Fibroblast of lung (primary cell): ENCODE data around the gene ISY1. TPM values are rescaled to one million over a fixed set of nuclear protein-coding genes. Genes with fewer than 3 reads are reported as not detected.
"Not testable (repeated sequence)": the region's sequence is repeated elsewhere in the genome, so short reads cannot be mapped to it uniquely, and the experiment has no call there.

Experiments used
- DNase-seq, 2 donors: peaks; one replicate each; pipeline versions ENCODE4 v3.0.0 to v3.0.0-alpha.2; 2010; ENCODE audit warnings: low read depth in 2 of 2
- H2AFZ ChIP-seq: 2 replicates; pipeline ENCODE4 v1.5.1; 2012; ENCODE audit warnings: low read length, control low read depth, inconsistent platforms
- H3K27ac ChIP-seq: 2 replicates; pipeline ENCODE4 v1.5.1; 2011; ENCODE audit warnings: low read length, control low read depth; ENCODE audit not compliant: insufficient read depth
- H3K27me3 ChIP-seq: 2 replicates; pipeline ENCODE4 v1.5.1; 2011; ENCODE audit warnings: mild to moderate bottlenecking, low read length; ENCODE audit not compliant: control insufficient read depth, insufficient read depth
- H3K36me3 ChIP-seq: 2 replicates; pipeline ENCODE4 v1.5.1; 2011; ENCODE audit warnings: low read length; ENCODE audit not compliant: control insufficient read depth, insufficient read depth
- H3K4me1 ChIP-seq: 2 replicates; pipeline ENCODE4 v1.5.1; 2011; ENCODE audit warnings: low read length; ENCODE audit not compliant: control insufficient read depth, insufficient read depth; ENCODE audit errors: extremely low read depth
- H3K4me2 ChIP-seq: 2 replicates; pipeline ENCODE4 v1.5.1; 2011; ENCODE audit warnings: low read length, control low read depth; ENCODE audit not compliant: insufficient read depth; ENCODE audit errors: extremely low read depth
- H3K4me3 ChIP-seq, 4 experiments: fragments of 200-600 bp in 1 of 4; sonication (generic) in 1 of 4; replicated peaks in 1 of 4; 2 replicates each; pipeline ENCODE4 v1.5.1; 2011 to 2016; ENCODE audit warnings: low read length in 4 of 4, low read depth in 3 of 4, mild to moderate bottlenecking in 3 of 4, control low read depth in 2 of 4, inconsistent platforms in 1 of 4, mixed read lengths in 1 of 4; ENCODE audit not compliant: insufficient read depth in 1 of 4; ENCODE audit errors: control extremely low read depth in 1 of 4
- H3K79me2 ChIP-seq: 2 replicates; pipeline ENCODE4 v1.5.1; 2012; ENCODE audit warnings: mild to moderate bottlenecking, low read length, inconsistent platforms; ENCODE audit not compliant: control insufficient read depth, insufficient read depth
- H3K9ac ChIP-seq: 2 replicates; pipeline ENCODE4 v1.5.1; 2011; ENCODE audit warnings: mild to moderate bottlenecking, low read length, control low read depth; ENCODE audit not compliant: insufficient read depth
- H3K9me3 ChIP-seq: 2 replicates; pipeline ENCODE4 v1.5.1; 2012; ENCODE audit warnings: low read depth, low read length; ENCODE audit not compliant: control insufficient read depth, insufficient read depth
- H4K20me1 ChIP-seq: 2 replicates; pipeline ENCODE4 v1.5.1; 2011; ENCODE audit warnings: low read length; ENCODE audit not compliant: control insufficient read depth, insufficient read depth; ENCODE audit errors: extremely low read depth
- EZH2 ChIP-seq: IDR thresholded peaks from 2 replicates; pipeline ENCODE4 v1.5.1; 2012; ENCODE audit warnings: low read length, control low read depth, mild to moderate bottlenecking; ENCODE audit errors: missing control alignments
- polyA plus RNA-seq, 2 donors: library from polyadenylated mRNA; depleted of rRNA in 1 of 2; stranded (reverse) in 1 of 2; unstranded in 1 of 2; fragments of >200 nt; gene quantifications; 2 replicates each; pipeline ENCODE4 v1.2.1, GENCODE V29; 2011 to 2012; ENCODE audit warnings: missing spikeins in 1 of 2
- total RNA-seq: library from RNA; depleted of rRNA; stranded (reverse); fragments of >200 nt; gene quantifications from 2 replicates; pipeline ENCODE4 v1.2.1, GENCODE V29; 2014
- TF ChIP-seq, protein P1 (sequence below), 2 donors: IDR thresholded peaks in 1 of 2; conservative IDR thresholded peaks in 1 of 2; 1 replicate in 1 of 2; 2 replicates in 1 of 2; pipeline ENCODE4 v1.5.1; 2011 to 2012; ENCODE audit warnings: low read length in 2 of 2, control low read depth in 1 of 2, inconsistent platforms in 1 of 2, low read depth in 1 of 2, mild to moderate bottlenecking in 1 of 2

ISY1 gene
- total and polyA plus RNA-seq, 2 donors (not counting 1 experiment from before 2014, with no cell fraction given), result 34.8 to 39.6 TPM

- TF ChIP-seq EZH2, result no peak
- TF ChIP-seq, protein P1, sequence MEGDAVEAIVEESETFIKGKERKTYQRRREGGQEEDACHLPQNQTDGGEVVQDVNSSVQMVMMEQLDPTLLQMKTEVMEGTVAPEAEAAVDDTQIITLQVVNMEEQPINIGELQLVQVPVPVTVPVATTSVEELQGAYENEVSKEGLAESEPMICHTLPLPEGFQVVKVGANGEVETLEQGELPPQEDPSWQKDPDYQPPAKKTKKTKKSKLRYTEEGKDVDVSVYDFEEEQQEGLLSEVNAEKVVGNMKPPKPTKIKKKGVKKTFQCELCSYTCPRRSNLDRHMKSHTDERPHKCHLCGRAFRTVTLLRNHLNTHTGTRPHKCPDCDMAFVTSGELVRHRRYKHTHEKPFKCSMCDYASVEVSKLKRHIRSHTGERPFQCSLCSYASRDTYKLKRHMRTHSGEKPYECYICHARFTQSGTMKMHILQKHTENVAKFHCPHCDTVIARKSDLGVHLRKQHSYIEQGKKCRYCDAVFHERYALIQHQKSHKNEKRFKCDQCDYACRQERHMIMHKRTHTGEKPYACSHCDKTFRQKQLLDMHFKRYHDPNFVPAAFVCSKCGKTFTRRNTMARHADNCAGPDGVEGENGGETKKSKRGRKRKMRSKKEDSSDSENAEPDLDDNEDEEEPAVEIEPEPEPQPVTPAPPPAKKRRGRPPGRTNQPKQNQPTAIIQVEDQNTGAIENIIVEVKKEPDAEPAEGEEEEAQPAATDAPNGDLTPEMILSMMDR (conservative IDR thresholded peaks at IDR 0.05 in 1 of 2, IDR thresholded peaks at IDR 0.05 in 1 of 2; ENCODE audit: low read depth in 1 of 2, low read length in 2 of 2), result no peak
- peaks cover 12% of the 10 kb centered on the region for H3K79me2 ChIP-seq
- DNase-seq, result peak in 1 of 2 donors; percentile 79
- H3K4me1 ChIP-seq, result no peaks in the 10 kb centered on the region
- H3K36me3 ChIP-seq, result peaks cover 1% of the 10 kb centered on the region
- no peak overlapping the region for H3K4me2 ChIP-seq
- H2AFZ ChIP-seq, result no peak overlapping the region
- H3K4me3 ChIP-seq, result no peak overlapping the region
- no peaks in the 10 kb centered on the region for H3K9me3 ChIP-seq
- no peaks in the 10 kb centered on the region for H3K27me3 ChIP-seq
- no peak overlapping the region for H3K9ac ChIP-seq
- no peak overlapping the region for H3K27ac ChIP-seq
- H4K20me1 ChIP-seq, result peaks cover 3% of the 10 kb centered on the region
Measured at GRCh38 chr3:129112308-129113052, 48.4 kb downstream of the ISY1 start.

- not testable (repeated sequence) for H3K27ac ChIP-seq, H2AFZ ChIP-seq, H4K20me1 ChIP-seq, H3K4me1 ChIP-seq, H3K9me3 ChIP-seq, H3K9ac ChIP-seq, H3K79me2 ChIP-seq, DNase-seq, H3K4me3 ChIP-seq, H3K36me3 ChIP-seq, H3K27me3 ChIP-seq, H3K4me2 ChIP-seq
Measured at GRCh38 chr3:129111076-129111780, 49.6 kb downstream of the ISY1 start.

- DNase-seq, result no peak
- Histone ChIP-seq H3K79me2 (peaks cover 3% of the 10 kb centered on the region), H3K4me3 (no peak overlapping the region), H3K4me2 (no peak overlapping the region), H4K20me1 (peaks cover 2% of the 10 kb centered on the region), H3K27me3 (no peaks in the 10 kb centered on the region), H3K27ac (no peak overlapping the region), H3K9ac (no peak overlapping the region), H3K9me3 (no peaks in the 10 kb centered on the region), H3K4me1 (no peaks in the 10 kb centered on the region), H3K36me3 (peaks cover 1% of the 10 kb centered on the region), H2AFZ (no peak overlapping the region)
- TF ChIP-seq EZH2, result no peak
- TF ChIP-seq, protein P1 (conservative IDR thresholded peaks at IDR 0.05 in 1 of 2, IDR thresholded peaks at IDR 0.05 in 1 of 2; ENCODE audit: low read depth in 1 of 2, low read length in 2 of 2), result no peak
Measured at GRCh38 chr3:129107793-129108192, 53.1 kb downstream of the ISY1 start.
